Smooth muscle cell of the umbilical artery (primary cell): Measurements from ENCODE around the gene MXD1. TPM values are rescaled to one million over a fixed set of nuclear protein-coding genes. Genes with fewer than 3 reads are reported as not detected.

Experiments used
- total RNA-seq: library from RNA; depleted of rRNA; stranded (reverse); fragments of >200 nt; gene quantifications from 2 replicates; pipeline ENCODE4 v1.2.3, GENCODE V29; 2014

Gene MXD1
- 6.5 and 8.9 TPM in 2 replicates for total RNA-seq

DNA sequence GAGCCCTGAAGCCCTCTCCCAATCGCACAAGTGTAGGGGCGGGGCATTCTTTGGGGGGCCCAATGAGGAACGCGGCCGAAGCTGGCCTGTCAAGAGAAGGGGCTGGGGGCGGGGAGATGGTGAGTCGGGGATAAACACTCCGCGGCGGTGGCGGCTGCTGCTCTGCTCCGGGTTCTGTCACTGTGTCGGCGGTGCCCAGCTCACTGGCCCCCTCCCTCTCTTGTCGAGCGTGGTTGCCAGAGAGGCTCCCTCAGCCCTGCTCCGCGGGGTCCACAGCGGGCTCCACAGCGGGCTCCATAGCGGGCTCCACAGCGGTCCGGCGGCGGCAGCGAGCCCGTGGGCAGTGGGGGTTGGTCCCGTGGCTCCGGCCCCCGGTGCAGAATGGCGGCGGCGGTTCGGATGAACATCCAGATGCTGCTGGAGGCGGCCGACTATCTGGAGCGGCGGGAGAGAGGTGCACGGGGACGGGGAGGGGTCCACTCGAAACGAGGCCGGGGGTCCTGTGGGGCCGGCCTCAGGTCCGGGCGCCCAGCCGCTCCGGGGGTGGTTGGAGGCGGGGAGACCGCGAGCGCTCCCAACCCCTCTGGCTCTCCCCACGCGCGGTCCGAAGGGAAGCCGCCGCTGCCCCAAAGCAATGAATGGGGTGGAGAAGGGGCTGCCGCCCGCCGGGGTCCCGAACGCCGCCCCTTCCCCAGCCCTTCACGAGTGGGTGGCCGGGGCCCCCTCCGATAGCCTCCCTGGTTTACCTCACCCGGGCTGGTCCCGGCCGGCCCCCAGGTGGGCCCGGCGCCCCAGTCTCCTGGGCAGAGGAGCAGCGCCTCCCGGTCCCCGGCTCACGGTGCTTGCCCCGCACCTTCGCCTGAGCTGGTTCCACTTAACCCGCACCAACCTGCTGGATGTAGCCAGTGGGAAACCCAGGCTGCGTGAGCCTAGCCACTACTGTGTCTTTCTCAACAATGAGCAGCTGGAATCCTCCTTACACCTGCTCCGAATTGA lies at the start of gene MXD1:
TSS of gene MXD1 (plus strand) at position 160 of the 996 bp plus-strand sequence. CDS start at position 382, 222 bp downstream.

GRCh38 chr2:69893684-69894551 lies 21.0 kb upstream of the MXD1 start, which contains the start of gene SNRNP27:
TSS of gene SNRNP27 (plus strand) at chr2:69893956. CDS start at chr2:69893985, 29 bp downstream.

DNA sequence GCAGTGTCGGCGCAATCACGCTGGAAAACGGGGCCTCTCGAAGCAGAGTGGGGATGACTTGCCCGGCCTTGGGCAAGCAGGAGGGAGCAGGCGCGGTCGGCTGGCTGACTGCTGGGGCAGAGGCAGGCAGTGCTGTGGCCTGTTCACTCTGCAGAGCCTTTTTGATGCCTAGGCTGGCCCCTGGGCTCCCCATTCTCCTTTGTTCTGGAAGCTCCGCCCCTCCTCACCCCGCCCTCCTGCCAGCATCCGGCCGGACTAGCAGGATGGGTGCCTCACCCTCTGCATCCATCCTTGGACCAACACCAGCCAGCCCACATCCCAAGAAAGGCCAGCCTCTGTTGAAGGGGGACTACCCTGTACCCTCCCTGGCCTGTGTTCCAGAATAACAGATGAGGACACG lies 46.6 kb downstream of the MXD1 start, which contains the start of gene ASPRV1:
TSS of gene ASPRV1 (minus strand) at position 136 of the 400 bp plus-strand sequence. CDS start 195 bp downstream, outside the sequence.

Other genes with a start within 250 kb of the MXD1 start
- 19.0 and 30.7 TPM in 2 replicates for gene ANXA4, start 173.0 kb upstream of the MXD1 start, total RNA-seq
- gene GMCL1, start 85.4 kb upstream of the MXD1 start, total RNA-seq: 10.1 and 10.5 TPM in 2 replicates
- gene SNRNP27, start 21.2 kb upstream of the MXD1 start, total RNA-seq: 45.1 and 66.7 TPM in 2 replicates
- 0.14 and 0.30 TPM in 2 replicates for gene ASPRV1, start 46.5 kb downstream of the MXD1 start, total RNA-seq
- gene PCBP1, start 172.4 kb downstream of the MXD1 start, total RNA-seq: 33.6 and 68.9 TPM in 2 replicates